Choroid plexus epithelial cell (primary cell): ENCODE measurements around the gene PTPRE.

Experiments used
- DNase-seq: peaks from one replicate; pipeline ENCODE4 v3.0.0-alpha.2; 2010; ENCODE audit warnings: low read depth
- H3K4me3 ChIP-seq: 2 replicates; pipeline ENCODE4 v1.5.1; 2011; ENCODE audit warnings: low read depth, mild to moderate bottlenecking, control low read depth, low read length, moderate library complexity
- CTCF ChIP-seq: conservative IDR thresholded peaks from 2 replicates; pipeline ENCODE4 v1.5.1; 2011; ENCODE audit warnings: low read depth, mild to moderate bottlenecking, control low read depth, inconsistent platforms, low read length, moderate library complexity

PTPRE gene

GRCh38 chr10:128014236-128014635 lies 107.3 kb downstream of the PTPRE start:
- H3K4me3 ChIP-seq: no peak overlapping the region
- DNase-seq: no peak
- no peak for TF ChIP-seq CTCF

GRCh38 chr10:128016423-128017060 lies 109.6 kb downstream of the PTPRE start:
- TF ChIP-seq CTCF: no peak
- no peak for DNase-seq
- H3K4me3 ChIP-seq: no peak overlapping the region

GRCh38 chr10:128017822-128018221 lies 110.9 kb downstream of the PTPRE start:
- no peak for TF ChIP-seq CTCF
- DNase-seq: no peak
- H3K4me3 ChIP-seq: no peak overlapping the region

GRCh38 chr10:128018236-128018635 lies 111.3 kb downstream of the PTPRE start:
- peak; percentile 45 for DNase-seq
- no peak overlapping the region for H3K4me3 ChIP-seq
- no peak for TF ChIP-seq CTCF

- TF ChIP-seq CTCF: no peak
- DNase-seq: no peak
- no peak overlapping the region for H3K4me3 ChIP-seq
These were observed 111.8 kb downstream of the PTPRE start for GRCh38 chr10:128018691-128019090.

GRCh38 chr10:128022261-128023196 lies 115.6 kb downstream of the PTPRE start:
- DNase-seq: no peak
- H3K4me3 ChIP-seq: no peak overlapping the region
- no peak for TF ChIP-seq CTCF

- DNase-seq: no peak
- TF ChIP-seq CTCF: no peak
- no peak overlapping the region for H3K4me3 ChIP-seq
These were observed 117.5 kb downstream of the PTPRE start for GRCh38 chr10:128024426-128024825.
